ENCODE data around the gene SYT7. TPM values are rescaled to one million over a fixed set of nuclear protein-coding genes. Genes with fewer than 3 reads are reported as not detected.

SYT7 gene
- total and polyA plus RNA-seq, 10 of the 15 experiments (the other 5 are each of a cell fraction or from before 2014, with no cell fraction given) = not detected

- TF ChIP-seq USF1 (IDR thresholded peaks at IDR 0.05; ENCODE audit: borderline replicate concordance, extremely low read length, insufficient read depth, low read depth, low read length) (no peak), ETV6 (conservative IDR thresholded peaks at IDR 0.05 in 1 of 2, IDR thresholded peaks at IDR 0.05 in 1 of 2; ENCODE audit: borderline replicate concordance in 1 of 2, low read depth in 1 of 2) (no peak), CREB1 (IDR thresholded peaks at IDR 0.05; ENCODE audit: low read depth) (no peak), YBX1 (IDR thresholded peaks at IDR 0.05) (no peak), DPF2 (IDR thresholded peaks at IDR 0.05) (no peak), LARP7 (IDR thresholded peaks at IDR 0.05) (no peak), HSF1 (IDR thresholded peaks at IDR 0.05; ENCODE audit: low read depth, low read length) (no peak), IKZF2 (IDR thresholded peaks at IDR 0.05) (no peak)
These were observed 53.7 kb downstream of the SYT7 start (continued) for GRCh38 chr11:61526956-61527731.

GRCh38 chr11:61526229-61526628, 54.6 kb downstream of the SYT7 start:
- CTCF ChIA-PET = interaction anchor here (0.6 to 2.4 kb wide), 4 partner anchors 9 to 555 kb away, joined by 3 to 19 read pairs (median 3); no protein-coding TSS in a partner anchor
- RAD21 ChIA-PET (ENCODE audit: unreplicated experiment) = interaction anchor here (0.7 kb wide), 1 partner anchor 77 kb away, joined by 3 read pairs; no protein-coding TSS in a partner anchor
- Histone ChIP-seq H3K4me1 (ENCODE audit: control insufficient read depth, insufficient read depth, low read length) (no peaks in the 10 kb centered on the region), H2AFZ (ENCODE audit: control insufficient read depth, low read depth, low read length) (no peak overlapping the region), H3K4me2 (ENCODE audit: control insufficient read depth, insufficient read depth) (no peak overlapping the region), H4K20me1 (ENCODE audit: control insufficient read depth, insufficient read depth) (no peaks in the 10 kb centered on the region), H3K79me2 (ENCODE audit: control insufficient read depth, insufficient read depth, low read length) (no peaks in the 10 kb centered on the region), H3K27me3 (replicated peaks in 1 of 2; ENCODE audit: control insufficient read depth in 2 of 2, insufficient read depth in 2 of 2, low read length in 1 of 2) (peaks cover 0 to 7% of the 10 kb centered on the region in 2 experiments; a peak in 2 of 4 replicates), H3K27ac (ENCODE audit: control insufficient read depth, insufficient read depth) (no peak overlapping the region), H3K9ac (ENCODE audit: control insufficient read depth, insufficient read depth, low read length) (no peak overlapping the region), H3K4me3 (no peak overlapping the region), H3K9me3 (replicated peaks; ENCODE audit: control insufficient read depth, insufficient read depth, low read length) (no peaks in the 10 kb centered on the region), H3K36me3 (ENCODE audit: control insufficient read depth in 2 of 2, insufficient read depth in 2 of 2, low read length in 1 of 2) (no peaks in the 10 kb centered on the region)
- BruUV-seq (replicated peaks) = no TSS peak
- in situ Hi-C loops (cut with MboI) = no loop called here
- DNase-seq (ENCODE audit: low read depth, low spot score) (no peak), ATAC-seq (no peak), FAIRE-seq (no peak)
- SMC1A ChIA-PET (ENCODE audit: uncharacterized antibody, unreplicated experiment) = interaction anchor here (1.2 kb wide), 2 partner anchors 9 to 86 kb away, joined by 3 to 6 read pairs; no protein-coding TSS in a partner anchor
- intact Hi-C loops (cut with micrococcal nuclease; ENCODE audit: unreplicated experiment) = no loop called here
- WGBS (ENCODE audit: insufficient coverage, insufficient replicate concordance, low lambda C conversion rate, missing lambda C conversion rate) = 0% methylated on average over 1 of the region's 1 CpG
- POLR2A ChIA-PET = interaction anchor here (0.6 kb wide), 1 partner anchor 67 kb away, joined by 3 read pairs; no protein-coding TSS in a partner anchor
- TF ChIP-seq EZH2 (IDR thresholded peaks at IDR 0.05; ENCODE audit: borderline replicate concordance, control insufficient read depth, low read depth, low read length) (no peak), SIN3A (IDR thresholded peaks at IDR 0.05; ENCODE audit: low read depth, low read length) (no peak), CTCF (IDR thresholded peaks at IDR 0.05 in 2 of 3, conservative IDR thresholded peaks at IDR 0.05 in 1 of 3; ENCODE audit: control insufficient read depth in 2 of 3, extremely low read depth in 1 of 3, insufficient read depth in 1 of 3, low read depth in 3 of 3, low read length in 3 of 3) (no peak), IKZF2 (IDR thresholded peaks at IDR 0.05) (no peak), NFIC (IDR thresholded peaks at IDR 0.05; ENCODE audit: low read depth, low read length) (no peak), NKRF (conservative IDR thresholded peaks at IDR 0.05) (no peak)

Data from GM12878 (cell line).